HG02943 (cell line): ENCODE results near the gene MARK3.

Experiments
- ATAC-seq: cut with Tn5 transposase; IDR thresholded peaks from one replicate; pipeline ENCODE4 v1.9.1; 2021; ENCODE audit warnings: mild to moderate bottlenecking, low read depth, moderate library complexity; ENCODE audit not compliant: unreplicated experiment

MARK3 gene

DNA sequence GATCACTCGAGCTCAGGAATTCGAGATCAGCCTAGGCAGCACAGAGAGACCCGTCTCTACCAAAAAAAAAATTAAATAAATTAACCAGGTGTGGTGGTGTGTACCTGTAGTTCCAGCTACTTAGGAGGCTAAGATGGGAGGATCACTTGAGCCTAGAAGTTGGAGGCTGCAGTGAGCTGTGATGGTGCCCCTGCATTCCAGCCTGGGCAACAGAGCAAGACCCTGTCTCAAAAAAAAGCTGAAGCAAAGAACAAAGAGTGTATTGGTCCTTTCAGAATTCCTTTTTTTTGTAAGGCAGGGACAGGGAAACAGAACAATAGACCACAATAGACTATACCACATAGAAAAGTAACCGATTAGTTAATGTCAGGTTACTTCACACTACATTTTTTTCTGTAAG lies 47.4 kb downstream of the MARK3 start:
- ATAC-seq: no peak

DNA sequence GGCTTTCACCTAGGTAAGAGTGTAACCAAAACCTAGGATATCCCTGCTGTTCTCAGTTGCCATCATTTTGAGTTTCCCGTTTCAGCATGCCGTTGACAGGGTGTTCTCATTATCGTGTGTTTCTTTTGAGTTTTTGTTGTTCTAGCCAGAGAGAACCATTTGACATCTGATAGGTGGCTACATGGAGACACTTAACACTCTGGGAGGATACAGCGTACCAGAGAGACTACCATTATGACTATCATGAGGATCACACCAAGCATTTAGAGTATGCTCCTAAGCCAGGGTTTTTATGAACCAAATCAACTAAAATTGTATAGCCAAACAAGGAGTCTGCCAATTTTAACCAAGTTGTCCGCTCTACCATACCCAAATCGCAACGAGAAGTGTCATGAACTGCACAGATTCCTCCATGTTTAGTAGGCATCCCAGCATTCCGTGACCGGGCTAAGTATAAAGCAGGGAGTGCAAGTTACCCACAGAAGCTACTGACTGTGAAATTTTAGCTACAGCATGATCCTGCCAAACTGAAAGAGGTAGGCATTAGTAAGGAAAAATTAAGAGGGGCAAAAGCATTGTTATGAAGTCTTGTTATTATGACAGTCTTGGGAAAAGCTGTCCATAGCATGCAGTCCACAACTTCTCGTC lies 48.8 kb downstream of the MARK3 start:
- no peak for ATAC-seq

DNA sequence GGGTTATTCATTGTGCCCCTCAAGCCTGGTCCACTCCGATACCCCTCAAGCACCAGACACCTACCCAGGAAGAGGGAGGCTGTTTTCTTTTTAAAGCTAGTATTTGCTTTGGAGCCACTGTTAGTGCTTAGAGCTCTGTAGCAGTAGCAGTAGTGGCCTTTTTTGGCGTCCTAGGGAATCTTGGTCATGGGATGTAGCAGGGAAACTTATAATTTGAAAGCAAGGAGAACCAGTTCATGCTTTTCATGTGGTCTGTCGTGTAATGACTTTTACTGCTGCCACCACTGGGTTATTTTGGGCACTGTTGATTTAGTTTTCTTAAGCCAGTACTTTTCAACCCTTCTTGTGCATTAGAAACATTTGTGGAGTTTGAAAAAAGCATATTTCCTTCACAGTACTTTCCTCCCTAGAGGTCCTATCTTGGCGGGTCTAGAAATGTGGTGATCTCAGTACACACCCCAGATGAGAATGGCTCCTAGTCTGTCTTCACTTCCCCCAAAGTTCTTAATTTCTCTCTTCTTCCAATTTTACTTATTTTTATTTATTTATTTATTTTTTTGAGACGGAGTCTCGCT lies 49.7 kb downstream of the MARK3 start:
- ATAC-seq: no peak

DNA sequence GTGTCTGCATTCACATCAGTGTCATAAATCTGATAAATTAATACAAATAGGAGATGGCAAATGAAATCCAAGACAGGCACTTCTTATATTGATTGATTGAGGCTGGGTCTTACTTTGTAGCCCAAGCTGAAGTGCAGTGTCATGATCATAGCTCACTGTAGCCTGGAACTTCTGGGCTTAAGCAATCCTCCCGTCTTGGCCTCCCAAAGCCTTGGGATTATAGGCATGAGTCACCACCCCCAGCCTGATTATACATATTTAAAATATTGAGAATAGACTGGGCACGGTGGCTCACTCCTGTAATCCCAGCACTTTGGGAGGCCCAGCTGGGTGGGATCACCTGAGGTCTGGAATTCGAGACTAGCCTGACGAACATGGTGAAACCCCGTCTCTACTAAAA lies 51.3 kb downstream of the MARK3 start:
- no peak for ATAC-seq

DNA sequence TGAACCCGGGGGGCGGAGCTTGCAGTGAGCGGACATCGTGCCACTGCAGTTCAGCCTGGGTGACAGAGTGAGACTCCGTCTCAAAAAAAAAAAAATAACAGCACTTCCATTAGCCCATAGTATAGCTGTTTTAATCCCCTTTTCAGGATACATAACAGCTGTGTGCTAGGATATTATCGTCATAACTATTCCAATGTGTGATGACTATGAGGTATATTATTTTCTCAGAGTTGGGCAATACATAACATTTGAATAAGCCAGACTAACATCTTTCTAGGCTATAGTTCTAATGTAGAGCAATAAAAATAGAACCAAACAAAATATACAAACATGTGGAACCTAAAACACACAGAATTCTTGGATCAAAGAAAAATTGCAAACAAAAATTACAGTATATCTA lies 57.1 kb downstream of the MARK3 start:
- ATAC-seq: no peak

DNA sequence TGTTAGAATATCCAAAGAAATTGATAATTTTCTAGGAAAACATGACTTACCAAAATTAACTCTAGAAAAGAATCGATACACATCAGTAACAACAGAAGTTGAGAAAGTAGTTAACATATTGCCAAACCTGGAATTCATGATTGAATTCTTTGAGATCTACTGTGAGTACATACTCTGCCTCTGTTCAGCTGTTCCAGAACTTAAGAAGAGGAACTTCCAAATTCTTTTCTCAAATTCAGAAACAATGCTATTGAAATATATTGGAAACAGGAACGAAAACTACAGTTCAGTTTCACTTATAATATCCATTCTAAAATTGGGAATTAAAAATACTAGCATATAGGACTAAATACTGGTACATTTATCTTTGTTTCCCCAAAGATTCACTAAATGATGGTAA lies 57.9 kb downstream of the MARK3 start:
- ATAC-seq: no peak

DNA sequence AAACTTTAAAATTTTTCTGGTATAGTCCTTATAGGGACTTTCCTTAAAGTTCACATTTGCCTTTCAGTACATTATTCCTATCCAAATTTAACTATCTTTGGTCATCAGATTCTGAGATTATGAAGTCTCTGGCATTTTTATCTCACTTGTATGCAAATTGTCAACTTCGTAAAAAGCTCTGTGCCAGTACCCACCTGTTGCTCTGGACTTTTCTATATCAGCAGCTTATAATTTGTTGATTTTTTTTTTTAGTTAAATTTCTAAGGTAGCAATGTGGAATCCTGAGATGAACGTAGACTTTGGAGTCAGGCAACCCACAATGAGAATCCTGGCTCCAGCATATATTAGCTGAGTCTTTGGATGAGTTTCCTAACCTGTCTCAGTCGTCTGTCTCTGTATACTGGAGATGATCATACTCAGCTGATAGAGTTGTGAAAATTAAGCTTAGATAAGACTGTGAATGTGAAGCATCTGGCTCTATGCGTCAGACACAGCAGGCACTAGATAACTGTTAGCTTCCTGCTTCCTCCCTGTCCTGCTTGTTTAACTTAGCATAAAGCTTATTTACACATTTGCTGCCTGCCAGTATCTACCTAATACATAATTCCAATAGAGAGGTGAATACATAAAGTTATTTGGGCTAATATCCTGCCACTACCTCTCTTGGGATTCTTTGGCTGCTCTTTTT lies 59.8 kb downstream of the MARK3 start:
- ATAC-seq: no peak

DNA sequence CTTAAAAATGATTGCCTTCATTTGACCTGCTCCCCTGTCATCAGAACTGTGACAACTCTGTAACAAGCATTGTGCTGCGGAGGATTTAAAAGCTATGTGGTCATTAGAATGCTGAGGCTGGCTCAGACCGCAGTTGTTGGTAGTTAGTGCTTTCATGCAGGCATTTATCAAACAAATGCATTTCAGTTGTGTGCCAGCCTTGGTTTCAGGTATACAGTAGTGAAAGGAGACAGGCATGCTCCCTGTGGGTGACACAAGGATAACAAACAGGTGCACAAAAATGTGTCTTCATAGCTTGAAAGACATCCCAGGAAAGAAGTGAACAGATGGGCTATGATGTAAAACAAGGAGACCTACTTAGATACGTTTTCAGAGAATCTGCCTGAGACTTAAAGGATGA lies 60.6 kb downstream of the MARK3 start:
- ATAC-seq: no peak

DNA sequence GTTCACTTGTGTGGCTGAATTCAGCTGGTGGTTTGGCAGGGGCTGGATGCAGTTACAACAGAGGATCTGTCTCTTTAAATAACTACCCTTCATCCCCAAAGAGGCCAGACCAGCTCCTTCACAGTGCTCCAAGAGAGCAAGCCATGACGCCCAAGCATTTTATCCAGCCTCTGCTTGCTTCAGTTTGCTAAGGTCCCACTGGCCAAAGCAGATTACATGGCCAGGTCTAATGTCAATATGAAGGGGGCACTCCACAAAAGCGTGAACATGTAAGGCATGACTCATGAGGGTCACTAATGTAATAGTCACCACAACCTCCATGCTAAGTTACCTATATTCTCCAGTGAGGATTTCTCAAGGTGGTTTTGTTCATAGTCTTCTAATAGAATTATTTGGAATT lies 62.9 kb downstream of the MARK3 start:
- no peak for ATAC-seq

DNA sequence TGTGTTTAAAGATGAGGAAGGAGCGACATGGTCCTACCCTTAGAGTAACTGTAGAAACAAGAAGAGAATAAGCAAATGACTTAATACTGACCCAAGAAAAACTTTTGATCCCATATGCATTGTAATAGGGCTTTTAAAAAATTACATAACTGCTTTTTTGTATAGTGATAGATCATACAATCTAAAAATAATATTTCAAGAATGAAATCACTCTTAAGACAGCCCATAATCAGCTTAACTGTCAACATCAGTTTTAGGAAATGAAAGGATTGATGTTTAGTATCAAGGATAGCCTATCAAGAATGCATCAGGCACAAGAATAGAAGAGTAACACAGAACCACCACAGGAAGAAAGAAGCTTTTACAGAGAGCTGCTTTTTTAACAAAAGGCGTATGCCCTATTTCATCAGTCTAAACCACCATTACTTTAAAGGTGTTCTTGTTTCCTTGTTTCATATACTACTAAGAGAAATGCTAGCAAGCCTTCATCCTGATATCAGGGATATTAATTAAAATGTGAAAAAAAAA lies 64.5 kb downstream of the MARK3 start:
- no peak for ATAC-seq

DNA sequence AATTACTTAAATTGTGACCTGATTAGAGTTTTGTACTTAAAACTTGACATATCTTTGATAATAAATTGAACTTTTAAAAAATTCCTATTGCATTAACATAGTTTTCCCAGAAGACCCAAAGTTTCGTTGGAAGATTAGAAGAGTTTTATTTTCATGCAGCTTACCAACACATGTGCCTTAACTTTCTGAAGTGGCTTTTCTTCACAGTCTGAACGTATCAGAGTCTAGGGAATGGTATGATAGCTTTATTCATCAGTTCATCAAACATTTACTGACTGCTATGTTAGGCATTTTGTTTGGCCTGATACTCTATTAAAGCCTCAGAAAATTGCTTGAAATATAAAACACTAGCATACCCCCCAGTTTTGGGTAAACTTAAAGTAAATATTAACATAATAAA lies 65.2 kb downstream of the MARK3 start:
- no peak for ATAC-seq

DNA sequence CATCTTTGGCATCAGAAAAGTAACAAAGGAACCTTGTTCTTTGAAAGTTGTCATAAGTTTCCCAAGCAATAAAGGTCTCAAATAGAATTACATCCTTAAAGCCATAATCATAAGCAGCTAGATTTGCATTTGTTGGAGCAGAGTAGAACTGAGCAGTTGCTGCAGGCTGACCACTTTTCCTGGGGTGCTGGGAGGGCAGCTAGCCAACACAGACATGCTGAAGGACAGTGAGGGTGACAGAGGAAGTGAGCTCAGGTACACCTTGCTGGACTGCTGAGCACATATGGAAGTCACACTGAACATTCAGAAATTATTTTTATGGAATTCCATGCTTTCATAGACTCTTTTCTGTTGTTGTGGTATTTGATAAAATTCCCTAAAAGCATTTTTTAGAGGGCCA lies 66.2 kb downstream of the MARK3 start:
- no peak for ATAC-seq

DNA sequence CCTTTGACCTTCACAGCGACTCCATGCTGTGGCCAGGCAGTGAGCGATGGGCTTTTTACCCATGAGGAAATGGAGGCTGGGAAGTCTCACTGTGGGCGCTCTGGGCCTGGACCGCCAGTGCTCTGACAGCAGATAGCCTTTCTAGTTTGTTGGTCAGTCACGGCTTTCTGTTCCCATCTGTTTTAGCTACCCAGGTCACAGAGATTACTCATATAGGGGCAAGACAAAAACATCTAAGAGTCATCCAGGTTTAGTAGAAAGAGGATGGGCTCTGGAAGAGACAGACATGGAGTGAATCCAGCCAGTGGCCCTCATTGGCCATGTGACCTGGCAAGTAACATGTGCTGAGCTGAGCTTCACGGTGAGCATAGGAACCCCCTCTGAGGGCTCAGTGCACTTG lies 68.6 kb downstream of the MARK3 start:
- ATAC-seq: no peak

DNA sequence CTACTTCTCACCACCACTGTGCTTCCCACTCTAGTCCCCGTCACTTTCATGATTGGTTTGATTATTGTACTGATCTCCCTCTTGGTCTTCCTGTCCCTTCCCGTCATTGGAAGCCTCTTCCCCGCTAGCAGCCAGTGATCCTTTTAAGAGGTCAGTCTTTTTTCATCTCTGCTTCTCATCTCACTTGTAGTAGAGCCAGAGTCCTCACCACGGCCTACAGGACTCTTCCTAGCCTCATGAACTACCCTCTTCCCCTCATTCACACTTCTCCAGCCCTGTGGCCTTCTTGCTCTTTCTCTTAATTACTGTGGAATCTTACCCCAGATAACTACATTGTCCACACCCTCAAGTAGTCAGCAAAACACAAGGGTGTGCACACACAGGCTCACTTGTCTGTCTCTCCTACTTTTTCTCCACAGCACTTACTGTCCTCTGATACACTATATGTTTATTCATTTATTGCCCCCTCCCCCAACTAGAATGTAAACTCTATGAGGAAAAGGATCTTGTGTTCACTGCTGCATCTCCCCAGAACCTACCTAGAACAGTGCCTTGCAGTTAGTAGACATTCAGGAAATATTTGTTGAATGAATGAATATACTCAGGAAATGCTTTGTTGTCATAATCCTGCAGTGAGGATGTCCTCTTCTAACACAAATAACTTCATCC lies 71.1 kb downstream of the MARK3 start:
- ATAC-seq: no peak

DNA sequence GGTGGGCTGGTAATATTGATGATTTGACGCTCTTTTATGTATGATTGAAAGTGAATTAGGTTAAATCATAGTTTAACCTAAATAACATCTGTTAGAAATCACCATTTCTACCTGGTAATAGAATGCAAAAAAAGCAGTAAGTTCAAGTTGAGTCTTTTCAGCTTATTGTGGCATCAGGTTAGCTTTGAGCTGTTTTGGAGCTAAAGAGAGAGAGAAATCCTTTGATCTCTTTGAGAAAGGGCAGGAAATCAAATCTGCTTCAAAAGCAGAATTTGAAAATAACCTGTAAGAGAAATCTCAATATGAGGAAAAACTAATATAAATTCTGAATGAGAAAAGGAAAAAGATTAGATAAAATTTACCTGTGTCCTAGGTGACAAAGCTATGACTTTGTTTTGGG lies 75.2 kb downstream of the MARK3 start:
- ATAC-seq: no peak

DNA sequence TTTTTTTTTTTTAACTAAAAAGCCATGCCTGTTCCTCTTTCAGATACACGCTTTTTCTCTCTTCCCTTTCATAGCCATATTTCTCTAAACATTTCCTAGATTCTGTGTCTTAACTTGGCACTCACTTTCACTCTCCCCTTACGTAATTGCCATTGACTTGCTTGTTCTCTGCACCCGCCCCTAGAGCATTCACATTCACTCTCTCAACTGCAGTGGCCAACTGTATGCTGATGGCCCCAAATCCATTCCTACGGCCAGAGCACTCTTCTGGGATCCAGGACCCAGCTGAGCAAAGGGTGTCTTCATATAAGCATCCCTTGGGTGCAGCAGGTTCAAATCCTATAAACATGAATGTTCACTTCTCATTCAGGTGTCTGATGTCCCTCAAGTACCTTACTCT lies 77.9 kb downstream of the MARK3 start:
- ATAC-seq: no peak

DNA sequence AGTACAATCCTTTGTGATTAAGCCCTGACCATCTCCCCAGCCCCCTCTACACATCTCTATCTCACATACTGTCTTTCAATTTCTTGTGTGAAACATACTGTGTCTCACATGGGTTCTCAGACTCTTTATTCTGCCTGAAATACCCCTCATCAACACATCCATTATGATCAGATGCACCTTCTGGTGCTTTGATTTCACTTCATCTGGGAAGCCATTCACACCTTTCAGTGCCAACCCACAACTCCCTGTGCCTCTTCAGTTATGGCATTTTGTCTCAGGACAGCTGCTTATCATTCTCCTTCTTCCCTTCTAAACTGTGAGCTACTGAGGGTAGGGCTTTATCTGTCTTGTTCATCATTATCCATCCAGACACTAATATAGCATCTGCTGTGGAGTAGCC lies 78.6 kb downstream of the MARK3 start:
- ATAC-seq: no peak

DNA sequence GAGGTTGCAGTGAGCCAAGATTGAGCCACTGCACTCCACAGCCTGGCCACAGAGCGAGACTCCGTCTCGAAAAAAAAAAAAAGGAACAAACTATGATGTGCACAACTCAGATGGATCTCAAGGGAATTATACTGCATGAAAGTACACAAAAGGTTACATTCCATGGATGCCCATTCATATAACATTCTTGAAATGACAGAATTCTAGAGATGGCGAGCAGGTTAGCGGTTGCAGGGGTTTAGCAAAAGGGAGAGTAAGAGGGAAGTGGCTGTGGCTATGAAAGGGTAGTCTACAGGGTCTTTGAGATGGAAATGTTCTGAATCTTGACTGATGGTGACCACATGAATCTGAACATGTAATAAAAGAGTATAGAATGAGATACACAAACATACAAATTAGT lies 87.7 kb downstream of the MARK3 start:
- no peak for ATAC-seq

DNA sequence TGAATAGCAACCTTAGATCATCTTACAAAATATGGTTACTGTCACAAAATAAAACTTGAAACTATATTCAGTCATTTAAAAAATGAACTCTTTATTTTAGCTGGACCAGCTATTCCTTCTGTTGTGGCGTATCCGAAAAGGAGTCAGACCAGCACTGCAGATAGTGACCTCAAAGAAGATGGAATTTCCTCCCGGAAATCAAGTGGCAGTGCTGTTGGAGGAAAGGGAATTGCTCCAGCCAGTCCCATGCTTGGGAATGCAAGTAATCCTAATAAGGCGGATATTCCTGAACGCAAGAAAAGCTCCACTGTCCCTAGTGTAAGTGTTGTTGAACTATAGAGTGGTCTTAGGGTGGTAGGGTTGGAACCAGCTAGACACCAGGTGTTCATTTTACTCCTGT lies 89.7 kb downstream of the MARK3 start:
- ATAC-seq: no peak

DNA sequence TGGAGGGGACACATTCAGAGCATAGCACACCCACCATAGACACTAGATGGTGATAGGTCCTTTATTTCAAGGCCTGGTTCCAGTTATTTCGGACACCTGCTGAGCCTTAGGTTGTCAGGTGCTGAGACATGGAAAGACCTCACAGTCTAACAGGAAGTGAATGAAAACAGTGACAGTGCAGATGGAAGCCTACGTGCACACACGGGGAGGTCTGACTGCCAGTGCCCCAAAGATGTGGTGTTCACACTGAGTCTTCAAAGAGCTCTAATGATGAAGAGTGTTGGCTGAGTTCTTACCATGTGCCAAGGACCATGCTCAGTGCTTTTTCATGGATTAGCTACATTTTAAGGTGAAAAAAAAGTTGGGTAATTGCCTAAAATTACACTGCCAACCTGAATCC lies 90.8 kb downstream of the MARK3 start:
- no peak for ATAC-seq

DNA sequence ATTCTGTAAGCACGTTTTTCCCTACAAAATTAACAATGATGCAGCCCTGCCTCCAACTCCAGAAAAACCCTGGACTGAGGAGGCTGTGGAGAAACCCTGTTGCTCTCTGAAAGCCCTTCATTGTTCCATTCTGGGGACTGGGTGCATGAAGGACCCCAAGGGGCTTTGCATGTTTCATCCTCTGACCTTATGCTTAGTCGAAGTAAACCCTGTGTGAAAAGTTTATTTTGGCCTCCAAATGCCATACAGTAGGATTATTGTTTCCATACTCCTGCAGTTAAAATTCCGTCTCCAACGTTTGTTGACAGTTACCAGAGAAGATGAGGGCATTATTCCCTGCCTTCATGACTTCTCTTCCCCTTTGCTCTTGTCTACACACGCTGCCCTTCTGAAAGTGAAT lies 91.4 kb downstream of the MARK3 start:
- ATAC-seq: no peak

DNA sequence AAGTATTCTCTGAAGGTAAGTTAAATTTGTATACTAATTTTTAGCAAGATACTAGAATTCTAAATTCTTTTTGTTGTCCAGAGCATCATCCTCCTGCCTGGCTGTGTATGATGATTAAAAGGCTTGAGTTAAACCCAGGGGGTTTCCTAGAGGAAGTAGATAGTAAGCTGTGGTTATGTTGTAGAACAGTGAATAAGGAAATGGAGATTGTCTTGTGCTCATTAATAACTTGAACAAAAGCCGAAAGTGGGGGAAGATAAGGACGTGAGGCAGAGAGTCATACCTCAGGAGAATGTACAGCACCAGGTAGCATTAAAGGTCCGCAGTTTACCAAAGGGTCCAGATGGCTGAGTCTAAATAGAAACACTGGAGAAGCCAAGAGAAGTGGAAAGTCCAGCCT lies 95.4 kb downstream of the MARK3 start:
- no peak for ATAC-seq
